HG02884 (cell line): ENCODE results near the gene NFATC2.
"Not testable (repeated sequence)": the region's sequence is repeated elsewhere in the genome, so short reads cannot be mapped to it uniquely, and the experiment has no call there.

Source experiments
- ATAC-seq: cut with Tn5 transposase; IDR thresholded peaks from one replicate; pipeline ENCODE4 v1.9.1; 2021; ENCODE audit warnings: mild to moderate bottlenecking, moderate library complexity; ENCODE audit not compliant: unreplicated experiment

NFATC2 gene

DNA sequence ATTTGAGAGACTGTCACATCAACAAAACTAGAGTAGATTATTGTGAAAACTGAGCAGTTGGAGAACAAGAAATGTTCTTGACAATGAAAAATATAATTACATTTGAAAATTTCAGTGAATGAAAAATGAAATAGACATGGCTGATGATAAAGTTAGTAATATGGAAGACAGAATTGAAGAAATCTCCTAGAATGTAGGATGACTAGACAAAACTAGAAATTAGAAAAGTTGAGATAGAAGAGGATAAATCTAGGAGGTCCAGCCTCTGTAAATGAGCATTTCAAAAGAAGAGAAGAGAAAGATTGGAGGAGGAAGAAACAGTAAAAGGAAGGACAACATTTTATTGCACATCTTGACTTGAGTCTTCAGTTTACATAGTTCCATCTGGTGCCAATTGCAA, 178.7 kb downstream of the NFATC2 start:
- no peak for ATAC-seq

DNA sequence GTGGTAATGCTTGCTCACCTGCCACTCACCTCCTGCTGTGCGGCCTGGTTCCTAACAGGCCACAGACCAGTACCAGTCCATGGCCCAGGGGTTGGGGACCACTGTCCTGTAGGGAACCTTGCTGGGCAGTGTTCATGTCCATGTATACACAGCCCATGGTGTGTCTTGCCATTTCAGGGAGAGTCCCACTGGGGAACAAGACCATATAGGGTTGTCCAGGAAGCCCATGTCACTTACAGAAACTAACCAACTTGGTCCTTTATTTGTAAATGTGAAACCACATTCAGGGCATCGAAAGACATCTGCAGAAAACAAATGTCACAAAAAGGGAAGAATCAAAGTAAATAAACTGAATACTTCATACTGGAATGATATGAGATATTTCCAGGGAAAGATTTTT, 179.1 kb downstream of the NFATC2 start:
- ATAC-seq, result no peak

DNA sequence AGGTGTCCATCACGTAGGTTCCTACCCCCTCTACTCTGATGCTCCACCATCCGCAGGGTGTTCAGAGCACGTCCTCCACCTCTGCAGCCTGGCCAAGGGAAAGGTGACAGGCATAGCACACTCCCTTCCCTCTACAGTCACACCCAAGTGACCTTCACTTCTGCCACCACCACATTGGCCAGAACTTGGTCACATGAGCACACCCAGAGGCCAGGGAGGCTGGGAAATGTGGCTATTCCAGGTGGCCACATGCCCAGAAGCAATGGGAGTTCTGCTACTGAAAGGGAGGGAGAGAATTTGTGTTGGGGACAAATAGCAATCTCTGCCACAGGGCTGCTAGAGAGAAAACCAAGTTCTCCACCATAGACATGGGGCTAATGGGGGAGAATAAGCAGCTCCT, 180.3 kb downstream of the NFATC2 start:
- no peak for ATAC-seq

DNA sequence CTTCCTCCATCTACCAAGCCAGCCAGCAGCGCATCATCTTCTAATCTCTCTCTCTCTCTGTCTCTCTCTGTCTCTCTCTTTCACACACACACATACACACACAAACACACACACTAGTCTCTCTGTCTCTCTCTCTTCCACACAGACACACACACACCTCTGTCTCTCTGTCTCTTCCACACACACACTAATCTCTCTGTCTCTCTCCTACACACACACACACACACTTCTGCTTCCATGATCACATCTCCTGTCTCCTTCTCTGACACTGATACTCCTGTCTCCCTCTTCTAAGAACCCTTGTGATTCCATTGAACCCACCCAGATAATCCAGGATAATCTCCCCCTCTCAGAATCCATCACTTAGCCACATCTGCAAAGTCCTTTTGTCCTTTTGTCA, 181.3 kb downstream of the NFATC2 start:
- no peak for ATAC-seq

DNA sequence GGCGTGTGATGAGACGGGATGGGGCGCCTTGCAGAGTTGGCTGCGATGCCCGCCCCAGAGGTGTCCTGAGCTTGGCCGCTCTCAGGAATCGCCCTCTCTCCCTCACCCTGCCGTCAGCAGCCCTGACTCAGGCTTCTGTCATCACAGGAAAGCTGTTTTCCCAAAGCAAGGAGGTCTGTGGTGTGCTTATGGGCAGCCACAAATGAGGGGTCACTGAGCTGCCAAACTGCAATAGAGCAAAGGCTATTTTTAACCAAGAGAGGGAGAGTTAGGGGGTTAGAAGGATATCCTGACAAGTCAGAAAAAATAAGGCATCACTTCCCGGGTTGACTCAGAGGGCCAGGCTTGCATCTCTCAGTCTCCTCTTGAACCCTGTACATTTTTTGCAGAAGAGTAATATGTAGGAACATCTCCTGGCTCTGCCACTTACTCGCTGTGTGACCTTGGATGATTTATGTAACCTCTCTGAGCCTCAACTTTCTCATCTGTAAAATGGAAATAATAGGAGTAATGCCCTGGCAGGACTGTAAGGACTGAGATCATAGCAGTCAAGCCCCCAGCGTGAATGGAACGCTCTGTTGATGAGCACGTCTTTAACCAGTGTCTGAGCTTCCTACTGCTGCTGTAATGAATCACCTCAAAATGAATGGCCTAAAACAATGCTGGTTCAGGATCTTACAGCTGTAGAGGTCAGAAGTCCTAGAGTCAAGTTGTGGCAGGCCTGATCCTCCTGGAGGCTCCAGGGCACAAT, 181.9 kb downstream of the NFATC2 start:
- ATAC-seq, result no peak

DNA sequence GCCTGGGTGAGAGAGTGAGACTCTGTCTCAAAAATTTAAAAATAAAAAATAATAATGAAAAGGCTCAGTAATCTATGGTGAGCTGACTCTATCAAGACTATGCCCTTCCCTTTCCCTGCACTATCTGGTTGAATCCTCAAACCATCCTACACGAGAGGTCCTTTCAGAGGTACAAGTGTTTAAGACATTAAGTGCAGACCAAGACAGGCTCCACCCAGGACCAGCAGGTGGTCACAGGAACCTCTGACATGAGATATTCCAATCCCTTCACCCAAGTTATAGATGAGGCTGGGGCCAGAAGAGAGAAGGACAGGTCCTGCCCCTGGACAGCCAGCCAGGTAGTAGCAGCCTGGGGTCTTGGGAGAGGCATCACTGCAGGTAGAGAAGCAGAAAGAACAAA, 182.6 kb downstream of the NFATC2 start:
- no peak for ATAC-seq

DNA sequence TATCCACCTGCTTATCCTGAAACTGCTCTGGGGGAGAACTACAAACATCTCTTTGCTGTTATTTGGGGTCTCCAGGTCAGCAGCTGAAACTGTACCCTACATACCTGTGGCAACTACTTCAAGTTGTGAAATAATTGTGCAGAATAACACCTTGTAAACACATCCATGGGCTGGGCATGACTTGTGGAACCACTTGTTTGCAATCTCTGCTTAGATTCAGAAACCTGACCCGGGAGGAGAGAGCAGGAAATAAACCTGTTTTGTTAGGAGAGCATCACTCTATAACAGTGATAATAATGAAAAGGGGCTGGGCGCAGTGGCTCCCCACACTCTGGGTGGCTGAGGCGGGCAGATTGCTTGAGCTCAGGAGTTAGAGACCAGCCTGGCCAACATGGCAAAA, 183.1 kb downstream of the NFATC2 start:
- no peak for ATAC-seq

DNA sequence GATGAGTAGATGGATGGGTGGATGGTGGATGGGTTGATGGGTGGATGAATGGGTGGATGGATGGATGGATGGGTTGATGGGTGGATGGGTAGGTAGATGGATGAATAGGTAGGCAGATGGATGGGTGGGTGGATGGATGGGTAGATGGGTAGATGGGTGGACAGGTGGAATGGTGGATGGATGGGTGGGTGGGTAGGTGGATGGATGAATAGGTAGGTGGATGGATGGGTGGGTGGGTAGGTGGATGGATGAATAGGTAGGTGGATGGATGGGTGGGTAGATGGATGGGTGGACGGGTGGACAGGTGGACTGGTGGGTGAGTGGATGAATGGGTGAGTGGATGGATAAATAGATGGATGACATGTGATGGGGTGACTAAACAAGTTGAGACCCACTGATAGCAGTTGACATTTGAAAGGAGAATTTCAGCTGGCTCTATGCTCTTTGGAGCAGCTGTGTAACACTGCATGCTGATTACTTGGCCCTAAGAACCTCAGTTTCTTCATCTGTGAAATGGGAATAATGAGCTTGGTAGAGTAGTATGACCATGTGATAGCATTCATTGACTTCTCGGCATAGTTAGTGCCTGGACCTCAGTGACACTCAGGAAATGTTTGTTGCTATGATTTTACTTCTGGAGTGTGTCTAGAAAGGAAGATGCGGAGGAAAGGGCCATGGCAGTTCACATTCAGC, 184.3 kb downstream of the NFATC2 start:
- ATAC-seq, result no peak

DNA sequence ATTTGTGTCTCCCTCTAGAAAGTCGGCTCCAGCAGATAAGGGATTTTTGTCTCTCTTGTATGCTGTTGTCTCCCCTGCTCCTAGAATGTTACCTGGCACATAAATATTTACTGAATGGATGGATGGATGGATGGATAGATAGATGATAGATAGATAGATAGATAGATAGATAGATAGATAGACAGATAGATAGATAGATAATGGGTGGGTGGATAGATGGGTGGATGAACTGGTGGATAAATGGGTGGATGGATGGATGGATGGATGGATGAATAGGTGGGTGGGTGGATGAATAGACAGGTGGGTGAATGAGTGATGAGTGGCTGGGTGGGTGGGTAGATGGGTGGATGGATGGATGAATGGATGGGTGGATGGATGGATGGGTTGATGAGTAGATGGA, 185.0 kb downstream of the NFATC2 start:
- no peak for ATAC-seq

DNA sequence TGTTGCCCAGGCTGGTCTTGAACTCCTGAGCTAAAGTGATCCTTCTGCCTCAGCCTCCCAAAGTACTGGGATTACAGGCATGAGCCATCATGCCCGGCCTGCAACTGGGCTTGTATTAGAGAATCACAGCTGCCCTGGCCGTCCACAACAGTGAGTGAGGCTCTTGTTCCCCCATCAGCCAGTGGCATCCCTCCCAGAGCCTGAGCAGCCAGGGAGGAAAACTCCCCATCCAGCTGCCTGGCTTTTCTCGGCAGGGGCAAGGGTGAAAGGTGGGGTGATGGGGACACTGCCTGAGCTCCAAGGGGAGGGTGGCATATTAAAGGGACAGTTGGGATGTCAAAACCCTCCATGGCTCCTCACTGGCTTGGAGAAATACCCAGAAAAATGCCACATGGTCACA, 185.6 kb downstream of the NFATC2 start:
- no peak for ATAC-seq

DNA sequence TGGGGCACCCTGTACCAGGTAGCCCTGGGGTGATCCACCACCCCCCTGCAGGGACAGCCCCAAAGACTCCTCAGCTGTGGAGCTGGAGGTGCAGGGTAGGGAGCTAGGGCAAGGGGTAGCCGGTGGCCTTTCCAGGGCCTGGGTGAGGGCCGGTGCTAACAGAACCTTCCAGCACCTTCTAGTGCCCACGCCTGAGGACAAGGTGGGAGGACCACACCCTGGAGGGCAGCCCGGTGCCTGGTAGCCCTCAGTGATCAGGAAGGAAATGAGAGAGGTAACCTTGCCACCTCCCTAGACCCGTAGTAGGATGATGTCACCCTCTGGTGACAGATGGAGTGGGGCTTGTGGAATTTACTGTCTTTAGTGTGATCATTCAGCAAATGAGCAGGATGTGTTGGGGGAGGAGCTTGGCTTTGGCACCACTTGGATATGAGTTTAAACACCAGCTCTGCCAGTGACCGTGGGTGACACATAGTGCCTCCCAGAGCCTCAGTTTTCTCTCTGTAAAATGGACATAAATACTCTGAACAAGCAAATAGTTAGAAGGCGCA, 187.7 kb downstream of the NFATC2 start:
- no peak for ATAC-seq

DNA sequence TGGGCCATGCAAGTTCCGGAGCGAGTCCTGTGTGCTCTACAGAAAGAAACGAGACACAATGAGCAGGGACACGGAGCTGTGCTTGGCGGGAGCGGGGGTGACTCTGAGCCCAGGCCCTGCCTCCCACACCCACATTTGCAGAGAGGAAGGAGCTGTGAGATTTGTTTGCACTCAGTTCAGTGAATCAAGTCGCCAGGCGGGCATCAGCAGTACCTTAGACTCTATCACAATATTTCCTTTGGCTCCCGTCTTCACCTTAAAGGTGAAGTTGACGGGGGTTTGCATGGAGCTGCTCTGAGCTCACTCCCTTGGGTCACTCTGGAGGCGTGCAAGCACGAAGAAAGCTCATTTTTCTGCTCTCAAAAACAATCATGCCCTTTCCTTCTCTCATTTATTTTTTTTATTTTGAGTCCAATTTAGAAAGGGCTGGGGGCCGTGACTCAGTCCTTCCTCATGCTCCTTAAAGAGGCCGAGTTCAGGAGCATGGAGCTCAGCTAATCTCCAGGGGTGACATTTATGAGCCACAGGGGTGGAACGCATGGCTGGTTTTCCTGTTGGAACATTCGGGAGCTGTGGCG, 188.2 kb downstream of the NFATC2 start:
- ATAC-seq, result no peak

DNA sequence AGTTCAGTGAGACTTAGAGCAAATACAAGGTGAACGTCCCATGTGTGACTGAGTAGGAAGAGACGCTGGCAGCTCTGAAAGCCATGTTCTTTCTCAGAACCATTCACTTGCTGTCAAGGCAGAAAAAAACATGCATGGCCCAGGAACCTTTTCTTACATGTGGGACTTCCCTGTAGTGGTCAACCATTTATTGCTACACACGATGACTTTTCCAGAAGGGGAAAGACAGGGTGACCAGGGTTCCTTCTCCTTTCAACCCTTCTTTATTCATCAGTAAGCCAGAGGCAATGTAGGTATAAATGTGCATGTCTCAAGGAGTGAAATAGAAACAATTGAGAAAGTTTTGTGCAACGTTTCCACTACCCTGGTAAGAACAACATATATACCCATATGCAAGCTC, 189.0 kb downstream of the NFATC2 start:
- no peak for ATAC-seq

DNA sequence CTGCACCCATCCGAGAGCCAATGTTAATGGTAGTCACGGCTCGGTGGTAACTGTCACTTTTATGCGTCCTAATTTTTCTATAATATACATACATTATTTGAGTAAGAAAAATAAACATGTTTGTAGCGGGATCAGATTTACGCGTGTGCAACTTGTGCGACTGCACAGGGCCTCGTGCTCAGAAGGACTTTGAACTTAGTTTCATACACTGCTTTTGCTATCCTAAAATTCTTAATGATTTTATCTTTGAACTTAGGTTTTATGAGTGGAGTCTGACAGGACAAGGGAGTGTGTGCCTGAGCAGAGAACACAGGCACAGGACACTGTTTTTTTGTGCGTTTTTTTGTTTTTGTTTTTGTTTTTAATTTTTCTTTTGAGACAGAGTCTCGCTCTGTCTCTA, 189.7 kb downstream of the NFATC2 start:
- ATAC-seq, result no peak

DNA sequence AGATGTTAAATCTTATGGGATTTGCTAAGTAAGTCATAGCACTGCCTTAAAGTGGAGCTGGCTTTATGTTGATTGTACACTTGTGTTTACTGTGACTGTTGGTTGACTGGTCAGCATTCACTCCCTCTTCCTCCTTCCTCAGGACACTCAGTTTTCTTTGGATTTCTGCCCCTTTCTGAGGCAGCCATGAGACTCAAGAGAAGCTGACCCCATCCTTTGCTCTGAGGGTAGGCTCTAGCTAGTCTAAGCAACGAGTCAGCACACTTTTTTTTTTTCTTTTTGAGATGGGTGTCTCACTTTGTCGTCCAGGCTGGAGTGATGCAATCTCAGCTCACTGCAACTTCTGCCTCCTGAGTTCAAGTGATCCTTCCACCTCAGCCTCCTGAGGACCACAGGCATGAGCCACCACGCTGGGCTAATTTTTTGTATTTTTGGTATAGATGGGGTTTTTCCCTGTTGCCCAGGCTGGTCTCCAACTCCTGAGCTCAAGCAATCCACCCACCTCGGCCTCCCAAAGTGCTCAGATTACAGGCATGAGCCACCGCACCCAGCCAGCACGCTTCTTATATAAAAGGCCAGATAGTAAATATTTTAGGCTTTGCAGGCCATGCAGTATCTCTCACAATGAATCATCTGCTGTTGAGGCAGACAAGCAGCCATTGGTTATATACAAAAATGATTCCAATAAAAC, 191.4 kb downstream of the NFATC2 start:
- ATAC-seq, result no peak

DNA sequence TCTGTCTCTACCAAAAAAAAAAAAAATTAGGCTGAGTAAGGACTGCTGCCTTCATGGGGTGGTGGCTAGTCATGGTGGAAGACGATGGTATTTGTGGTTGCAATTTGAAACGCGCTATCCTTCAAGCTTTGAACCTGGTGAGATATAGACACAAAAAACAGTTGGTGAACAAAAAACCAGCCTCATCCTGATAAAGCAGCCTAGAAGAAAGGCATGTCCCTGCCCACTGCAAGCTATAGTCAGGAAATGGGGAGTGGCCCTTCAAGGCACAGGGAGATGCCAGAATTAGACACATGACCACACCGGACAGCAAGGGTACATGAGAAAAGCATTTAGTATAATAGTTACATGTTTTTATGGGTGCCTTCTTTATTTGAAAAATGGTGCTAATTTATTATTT, 193.6 kb downstream of the NFATC2 start:
- ATAC-seq, result no peak

DNA sequence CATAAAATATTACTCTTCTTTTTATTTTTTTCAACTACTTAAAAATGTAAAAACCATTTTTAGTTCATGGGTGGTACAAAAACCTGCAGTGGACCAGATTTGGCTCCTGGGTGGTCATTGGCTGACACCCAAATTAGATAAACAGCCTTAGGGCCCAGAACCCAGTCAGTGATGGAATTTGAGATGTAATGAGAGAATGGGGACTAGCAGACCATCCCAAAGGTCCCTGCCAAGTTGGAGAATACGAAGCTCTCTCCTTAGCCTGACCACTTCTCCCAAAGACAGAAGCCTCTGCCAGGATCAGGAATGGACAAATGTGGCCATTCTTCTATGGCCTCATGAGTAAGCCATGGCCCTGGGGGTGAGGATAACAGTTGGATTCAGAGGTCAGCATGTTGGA, 194.7 kb downstream of the NFATC2 start:
- ATAC-seq, result no peak

DNA sequence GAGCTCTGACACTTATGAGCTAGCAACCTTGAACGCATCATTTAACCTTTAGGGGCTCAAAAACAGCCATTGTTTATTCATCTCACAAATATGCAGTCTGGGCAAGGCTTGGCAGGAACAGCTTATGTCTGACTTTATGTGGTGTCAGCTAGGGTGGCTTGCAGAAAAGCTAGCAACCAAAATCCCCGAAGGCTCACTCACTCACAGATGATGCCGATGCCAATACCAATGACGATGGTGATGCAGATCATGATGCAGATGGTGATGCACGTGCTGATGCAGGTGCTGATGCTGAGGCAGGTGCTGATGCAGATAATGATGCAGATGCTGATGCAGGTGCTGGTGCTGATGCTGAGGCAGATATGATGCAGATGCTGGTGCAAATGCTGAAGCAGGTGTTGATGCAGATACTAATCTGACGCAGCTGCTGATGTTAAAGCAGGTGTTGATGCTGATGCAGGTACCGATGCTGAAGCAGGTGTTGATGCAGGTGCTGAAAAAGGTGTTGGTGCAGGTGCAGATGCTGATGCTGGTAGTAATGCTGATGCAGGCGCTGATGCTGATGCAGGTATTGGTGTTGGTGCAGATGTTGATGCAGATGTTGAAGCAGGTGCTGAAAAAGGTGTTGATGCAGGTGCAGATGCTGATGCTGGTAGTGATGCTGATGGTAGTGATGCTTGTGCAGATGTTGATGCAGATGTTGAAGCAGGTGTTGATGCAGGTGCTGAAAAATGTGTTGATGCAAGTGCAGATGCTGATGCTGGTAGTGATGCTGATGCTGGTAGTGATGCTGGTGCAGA, 195.6 kb downstream of the NFATC2 start:
- ATAC-seq, result no peak

DNA sequence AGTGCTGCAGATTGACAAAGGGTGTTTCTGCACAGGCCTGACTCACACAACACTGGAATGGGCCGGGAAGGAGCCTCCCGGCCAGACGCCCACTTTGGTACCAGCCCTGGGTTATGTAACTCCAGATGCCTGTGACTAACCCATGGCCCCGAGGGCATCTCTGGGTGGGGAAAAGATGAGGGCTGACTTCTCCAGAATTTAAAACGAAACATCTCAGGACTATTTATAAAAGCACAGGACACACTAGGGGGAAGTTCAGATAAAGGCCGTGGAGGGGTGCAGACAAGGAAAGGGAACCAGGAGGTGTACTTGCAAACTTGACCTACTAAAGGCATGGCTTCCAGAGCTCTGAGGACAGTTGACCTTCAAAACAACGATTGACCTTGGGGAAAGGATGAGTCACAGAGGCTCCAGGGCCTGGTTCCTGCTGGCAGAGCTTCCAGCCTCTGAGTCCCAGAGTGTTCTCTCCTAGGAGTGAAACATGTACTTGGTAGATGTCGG, 196.9 kb downstream of the NFATC2 start:
- no peak for ATAC-seq

DNA sequence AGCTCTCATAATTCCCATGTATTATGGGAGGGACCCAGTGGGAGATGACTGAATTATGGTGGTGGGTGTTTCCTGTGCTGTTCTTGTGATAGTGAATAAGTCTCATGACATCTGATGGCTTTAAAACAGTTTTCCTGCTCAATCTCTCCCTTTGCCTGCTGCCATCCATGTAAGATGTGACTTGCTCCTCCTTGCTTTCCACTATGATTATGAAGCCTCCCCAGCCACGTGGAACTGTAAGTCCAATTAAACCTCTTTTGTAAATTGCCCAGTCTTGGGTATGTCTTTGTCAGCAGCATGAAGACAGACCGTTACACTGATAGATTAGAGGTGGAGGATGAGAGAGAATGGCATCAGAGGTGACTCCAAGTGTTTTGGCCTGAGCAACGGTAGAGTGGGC, 198.7 kb downstream of the NFATC2 start:
- not testable (repeated sequence) for ATAC-seq
